ENCODE results near the gene KIAA0040. TPM values are rescaled to one million over a fixed set of nuclear protein-coding genes. Genes with fewer than 3 reads are reported as not detected.

KIAA0040 gene
- 34.4 and 54.3 TPM in 2 replicates for total RNA-seq

DNA sequence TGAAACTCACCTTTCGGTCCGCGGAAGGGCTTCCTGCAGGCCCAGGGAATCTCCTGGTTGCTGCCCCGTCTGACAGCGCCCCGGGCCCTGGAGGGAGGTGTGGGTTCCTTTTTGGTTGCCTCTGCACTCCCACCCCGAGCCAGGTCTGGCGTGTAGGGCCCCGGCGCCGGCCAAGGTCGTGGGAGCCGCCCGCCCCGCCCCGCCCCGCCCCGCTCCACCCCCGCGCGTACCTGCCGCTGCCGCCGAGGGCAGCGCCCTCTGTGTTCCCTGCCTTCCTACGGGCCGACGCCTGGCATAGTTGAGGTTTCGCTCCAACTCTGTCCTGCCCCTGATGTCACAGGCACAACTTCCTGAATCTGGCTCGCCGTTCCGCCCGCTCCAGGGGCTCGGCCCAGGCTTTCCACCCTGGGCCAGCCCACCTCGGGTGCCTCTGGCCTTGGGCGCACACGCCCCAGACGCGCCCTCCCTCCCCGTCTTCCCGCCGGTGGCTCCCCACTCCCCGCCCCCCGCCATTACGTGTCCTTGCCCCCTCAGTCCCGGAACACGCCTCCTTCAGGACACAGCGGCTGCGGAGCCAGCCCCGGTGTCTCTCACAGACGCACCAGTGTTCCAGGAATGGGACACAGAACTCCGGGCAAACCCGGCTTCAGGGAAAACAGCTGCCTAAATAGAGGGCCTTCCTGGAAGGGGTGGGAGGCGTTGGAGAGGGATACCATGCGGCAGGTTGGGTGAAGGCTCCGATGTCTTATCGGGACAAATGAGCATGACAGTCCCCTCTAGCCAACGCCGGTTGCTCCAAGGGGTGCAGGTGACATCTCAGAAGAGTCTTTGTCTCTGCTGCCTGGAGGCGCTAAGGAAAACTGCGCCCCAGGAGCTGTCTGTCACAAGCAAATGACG, at the start of gene KIAA0040:
Gene KIAA0040, minus strand, starts transcription at position 147 of the 897 bp plus-strand sequence. CDS start 31,763 bp downstream, outside the sequence.

Other genes starting within 250 kb of the KIAA0040 start
- gene CACYBP, start 192.8 kb downstream of the KIAA0040 start, total RNA-seq = 141 and 193 TPM in 2 replicates
- gene MRPS14, start 169.4 kb downstream of the KIAA0040 start, total RNA-seq = 23.9 and 25.1 TPM in 2 replicates
- gene TNN, start 124.9 kb downstream of the KIAA0040 start, total RNA-seq = not detected in 2 replicates